Measurements from ENCODE around the gene PCDHGA5. TPM values are rescaled to one million over a fixed set of nuclear protein-coding genes. Genes with fewer than 3 reads are reported as not detected.

The PCDHGA5 gene
- total and polyA plus RNA-seq, 11 donors: 1.5 to 9.6 (median 6.4) TPM

DNA sequence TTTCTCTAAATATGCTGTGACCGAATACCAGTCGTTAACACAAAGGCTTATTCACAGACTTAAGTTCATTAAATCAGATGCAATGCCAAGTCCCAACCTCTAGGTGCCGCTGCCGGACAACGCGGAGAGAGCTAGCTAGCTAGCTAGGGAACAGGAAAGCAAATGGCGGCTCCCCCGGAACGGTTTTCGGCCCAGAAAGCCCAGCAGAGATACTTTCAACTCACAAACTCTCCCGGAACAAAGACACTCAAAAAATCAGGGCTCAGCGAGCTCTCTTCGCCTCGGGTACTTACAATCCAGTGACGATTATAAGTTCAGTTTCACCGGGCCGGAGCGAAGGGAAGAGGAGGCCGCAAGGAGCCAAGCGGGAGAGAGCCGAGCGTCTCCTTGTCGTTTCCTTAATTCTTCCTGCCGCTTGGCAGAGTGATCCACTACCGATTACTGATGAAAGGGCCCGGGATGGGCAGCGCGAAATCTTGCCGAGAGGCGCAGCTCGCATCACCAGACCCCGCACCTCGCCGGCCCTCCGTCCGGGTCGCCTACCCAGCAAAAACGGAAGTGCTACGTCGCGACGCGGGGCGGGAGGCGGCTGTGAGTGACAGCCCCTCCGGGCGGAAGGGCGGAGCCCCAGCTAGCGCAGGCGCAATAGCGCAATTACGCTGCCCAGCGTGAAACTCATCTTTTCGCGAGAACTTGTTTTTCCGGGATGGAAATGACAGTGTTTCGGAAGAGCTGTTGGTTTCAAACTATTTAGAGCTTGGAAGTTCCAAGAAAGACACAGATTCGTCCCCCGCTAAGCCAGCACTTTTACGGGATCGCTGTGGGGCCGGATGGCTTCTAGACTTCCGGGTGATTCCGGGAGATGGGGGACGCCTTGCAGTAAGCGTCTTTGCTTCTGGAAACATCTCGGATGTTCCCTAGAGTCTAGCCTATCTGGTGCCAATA lies 43.5 kb upstream of the PCDHGA5 start, which contains the start of gene TAF7:
TAF7 (minus strand) TSS at position 560 of the 945 bp plus-strand sequence. CDS start 740 bp downstream, outside the sequence.
- Histone ChIP-seq H3K4me3 (peak within 1 kb of the TSS; percentile 32 to 88 (median 74)), H3K4me1 (peaks cover 0 to 18% (median 8%) of the 10 kb centered on the region in 12 donors), H3K27ac (peak within 1 kb of the TSS; percentile 85 to 97 (median 92)), H3K9me3 (peaks cover 4 to 73% (median 50%) of the 10 kb centered on the region in 12 donors), H3K36me3 (peaks cover 0 to 45% (median 13%) of the 10 kb centered on the region in 9 donors), H3K27me3 (no peaks in the 10 kb centered on the region)
- ATAC-seq (peak; percentile 99 to 100 (median 100)), DNase-seq (peak; percentile 89 to 96 (median 93))
- WGBS, 4 donors: 1% methylated on average over 64 to 67 of the region's 67 CpGs
- TF ChIP-seq POLR2A (IDR thresholded peaks at IDR 0.05): peak; percentile 91 to 94
- TF ChIP-seq, protein P1, sequence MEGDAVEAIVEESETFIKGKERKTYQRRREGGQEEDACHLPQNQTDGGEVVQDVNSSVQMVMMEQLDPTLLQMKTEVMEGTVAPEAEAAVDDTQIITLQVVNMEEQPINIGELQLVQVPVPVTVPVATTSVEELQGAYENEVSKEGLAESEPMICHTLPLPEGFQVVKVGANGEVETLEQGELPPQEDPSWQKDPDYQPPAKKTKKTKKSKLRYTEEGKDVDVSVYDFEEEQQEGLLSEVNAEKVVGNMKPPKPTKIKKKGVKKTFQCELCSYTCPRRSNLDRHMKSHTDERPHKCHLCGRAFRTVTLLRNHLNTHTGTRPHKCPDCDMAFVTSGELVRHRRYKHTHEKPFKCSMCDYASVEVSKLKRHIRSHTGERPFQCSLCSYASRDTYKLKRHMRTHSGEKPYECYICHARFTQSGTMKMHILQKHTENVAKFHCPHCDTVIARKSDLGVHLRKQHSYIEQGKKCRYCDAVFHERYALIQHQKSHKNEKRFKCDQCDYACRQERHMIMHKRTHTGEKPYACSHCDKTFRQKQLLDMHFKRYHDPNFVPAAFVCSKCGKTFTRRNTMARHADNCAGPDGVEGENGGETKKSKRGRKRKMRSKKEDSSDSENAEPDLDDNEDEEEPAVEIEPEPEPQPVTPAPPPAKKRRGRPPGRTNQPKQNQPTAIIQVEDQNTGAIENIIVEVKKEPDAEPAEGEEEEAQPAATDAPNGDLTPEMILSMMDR (IDR thresholded peaks at IDR 0.05): peak; percentile 70 to 91 (median 86)
- intact Hi-C loops (cut with DNase I): loop anchor here in 6 of 10 donors (2.0 to 10.0 kb wide), 4 partner anchors 204 to 244 kb away; no protein-coding TSS in a partner anchor

DNA sequence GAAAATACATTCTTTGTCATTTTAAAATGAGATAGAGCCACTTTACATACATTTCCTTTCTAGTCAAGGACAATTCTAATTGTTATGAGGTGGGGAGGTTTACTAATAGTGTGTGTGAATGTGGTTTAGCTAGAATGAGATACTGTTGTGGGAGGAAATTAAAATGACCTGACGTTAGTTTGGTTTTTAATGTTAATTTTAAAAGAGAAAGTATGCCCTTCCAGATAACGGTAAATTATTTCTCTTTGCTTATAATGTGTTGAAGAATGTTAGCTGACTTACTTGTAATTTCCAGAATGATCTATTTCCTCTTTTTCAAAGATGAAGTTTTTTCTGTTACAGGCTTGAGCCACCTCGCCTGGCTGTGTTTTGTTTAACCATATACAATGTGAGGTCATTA lies 41.7 kb upstream of the PCDHGA5 start:
- Histone ChIP-seq H3K36me3 (peaks cover 0 to 27% (median 13%) of the 10 kb centered on the region in 9 donors), H3K27me3 (no peaks in the 10 kb centered on the region), H3K4me1 (peaks cover 0 to 21% (median 9%) of the 10 kb centered on the region in 12 donors), H3K9me3 (peaks cover 4 to 61% (median 34%) of the 10 kb centered on the region in 12 donors), H3K27ac (no peak overlapping the region), H3K4me3 (no peak overlapping the region)
- WGBS, 4 donors: 88 to 94% (median 92%) methylated on average over 3 of the region's 3 CpGs
- no peak for TF ChIP-seq POLR2A (IDR thresholded peaks at IDR 0.05)
- TF ChIP-seq, protein P1 (IDR thresholded peaks at IDR 0.05): no peak
- intact Hi-C loops (cut with DNase I): loop anchor here in 4 of 10 donors (5.0 to 10.0 kb wide), 3 partner anchors 203 to 243 kb away; no protein-coding TSS in a partner anchor
- DNase-seq (no peak), ATAC-seq (no peak)

DNA sequence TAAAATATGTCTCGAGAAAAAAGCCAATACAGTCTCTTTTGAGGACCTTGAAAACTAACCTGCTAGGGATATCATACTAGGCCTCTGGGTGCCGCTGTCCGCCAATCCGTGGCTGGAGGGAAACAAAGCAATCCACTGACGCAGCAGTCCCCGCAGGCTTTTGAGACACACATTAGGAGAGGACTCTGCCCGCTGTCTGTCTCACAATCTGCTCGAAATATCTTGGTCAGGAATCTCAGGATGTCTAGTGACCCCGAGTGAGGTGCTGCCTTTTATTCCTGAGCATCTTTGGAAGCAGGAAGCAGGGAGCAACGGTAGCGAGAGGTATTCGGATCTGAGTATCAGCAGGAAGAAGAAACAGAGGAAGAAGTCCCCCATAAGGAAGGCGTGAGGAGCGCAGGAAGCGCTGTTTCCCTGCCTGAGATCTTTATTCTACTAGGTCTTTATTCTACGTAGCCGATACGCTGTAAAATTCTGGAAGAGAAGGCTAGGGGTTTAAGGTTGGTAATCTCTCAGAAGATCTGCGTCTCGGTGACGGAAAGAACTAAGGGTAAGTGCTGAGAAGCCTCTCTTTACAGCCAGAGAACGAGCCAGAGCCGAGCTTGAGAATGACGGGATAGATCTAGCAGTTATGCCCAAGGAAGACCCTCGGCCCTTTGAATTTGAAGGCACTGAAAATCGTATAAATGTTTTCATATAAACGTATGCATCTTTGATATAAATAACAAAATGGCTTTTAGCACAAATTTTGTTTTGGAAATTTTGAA lies 37.7 kb upstream of the PCDHGA5 start:
- peaks cover 0 to 9% (median 1%) of the 10 kb centered on the region in 12 donors for H3K4me1 ChIP-seq
- H3K27ac ChIP-seq: peak overlapping the region; percentile 36 to 84 (median 76)
- DNase-seq (peak; percentile 63 to 82 (median 74)), ATAC-seq (peak; percentile 77 to 94 (median 92))
- H3K36me3 ChIP-seq: peaks cover 0 to 6% (median 0%) of the 10 kb centered on the region in 9 donors
- peaks cover 0 to 59% (median 17%) of the 10 kb centered on the region in 12 donors for H3K9me3 ChIP-seq
- intact Hi-C loops (cut with DNase I): loop anchor here in 4 of 10 donors (5.0 to 10.0 kb wide), 3 partner anchors 199 to 239 kb away; no protein-coding TSS in a partner anchor
- 6 to 12% (median 8%) methylated on average over 27 of the region's 27 CpGs for WGBS, 4 donors
- H3K4me3 ChIP-seq: peak overlapping the region; percentile 14 to 63 (median 52)
- H3K27me3 ChIP-seq: peaks cover 0 to 10% (median 0%) of the 10 kb centered on the region in 9 donors
- TF ChIP-seq, protein P1 (IDR thresholded peaks at IDR 0.05): peak; percentile 37 to 71 (median 56)
- TF ChIP-seq POLR2A (IDR thresholded peaks at IDR 0.05): peak in 1 of 2 donors; percentile 50
